ENCODE data around the gene SPINK5.

The SPINK5 gene

DNA sequence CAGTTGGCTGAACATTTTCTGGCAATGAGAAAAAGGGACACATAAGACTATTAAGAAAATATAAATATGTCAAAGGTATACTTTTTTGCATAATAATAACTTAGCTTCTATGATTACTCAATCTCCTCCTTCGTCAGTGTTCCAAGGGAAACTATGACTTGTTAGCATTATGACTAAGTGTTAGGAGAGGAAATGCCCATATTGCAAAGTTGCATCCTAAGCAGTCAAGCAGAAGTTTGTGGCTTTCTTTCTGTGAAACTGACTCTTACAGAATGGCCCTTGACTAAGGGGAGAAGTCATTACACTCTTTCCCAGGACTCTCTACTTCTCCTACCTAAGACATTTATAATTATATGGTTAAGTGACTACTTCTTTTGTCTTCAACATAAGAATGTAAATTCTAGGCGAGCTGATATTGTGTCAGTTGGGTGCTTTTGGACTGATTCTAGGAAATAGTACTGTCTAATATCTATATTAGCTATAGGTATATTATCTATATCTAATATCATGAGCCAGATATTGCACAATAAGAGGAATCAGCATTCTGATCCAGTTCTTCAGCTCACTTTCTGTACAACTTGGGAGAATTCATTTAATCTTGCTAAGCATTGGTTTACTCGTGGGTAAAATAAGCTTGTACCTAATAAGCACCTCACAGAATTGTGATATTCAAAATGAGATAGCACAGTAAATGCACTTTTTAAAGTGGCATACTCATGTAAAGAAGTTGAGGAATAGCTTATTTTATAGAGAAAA lies 122.6 kb downstream of the SPINK5 start:
- no peak for DNase-seq (ENCODE audit: low spot score)

Measured in globus pallidus (tissue), 1 donor.